HepG2 (cell line): ENCODE results near the gene NUP153. TPM values are rescaled to one million over a fixed set of nuclear protein-coding genes. Genes with fewer than 3 reads are reported as not detected.

ENCODE experiments used
- EED ChIP-seq: sonication (generic); formaldehyde crosslinking; IDR thresholded peaks from 2 replicates; pipeline ENCODE4 v1.5.0; 2020; ENCODE audit warnings: mild to moderate bottlenecking, missing genetic modification reagents
- FOXP1 ChIP-seq, 2 experiments: fragments of 450-650 bp in 1 of 2; IDR thresholded peaks; 2 replicates each; pipeline ENCODE4 v1.6.1; 2017 to 2018; ENCODE audit warnings: antibody characterized with exemption in 1 of 2
- GLI4 ChIP-seq: sonication (generic); formaldehyde crosslinking; IDR thresholded peaks from 2 replicates; pipeline ENCODE4 v1.5.1; 2020; ENCODE audit warnings: missing genetic modification reagents, mild to moderate bottlenecking, moderate library complexity, borderline replicate concordance
- ISL2 ChIP-seq: sonication (generic); formaldehyde crosslinking; IDR thresholded peaks from 2 replicates; pipeline ENCODE4 v1.5.0; 2020; ENCODE audit warnings: missing genetic modification reagents
- SOX6 ChIP-seq, 2 experiments: fragments of 450-650 bp in 1 of 2; sonication (generic) in 1 of 2; formaldehyde crosslinking in 1 of 2; IDR thresholded peaks; 2 replicates each; pipeline versions ENCODE4 v1.4.0 to v1.6.1; 2017 to 2020; ENCODE audit warnings: antibody characterized with exemption in 1 of 2, mild to moderate bottlenecking in 1 of 2, missing genetic modification reagents in 1 of 2
- TAF15 ChIP-seq: fragments of 200-400 bp; formaldehyde crosslinking; IDR thresholded peaks from one replicate; pipeline ENCODE4 v1.6.1; 2018; ENCODE audit warnings: mild to moderate bottlenecking, low read depth, low read length; ENCODE audit not compliant: poor library complexity, severe bottlenecking
- ZBTB8A ChIP-seq: sonication (generic); formaldehyde crosslinking; IDR thresholded peaks from 2 replicates; pipeline ENCODE4 v1.4.0; 2020; ENCODE audit warnings: mild to moderate bottlenecking, low read depth, missing genetic modification reagents, borderline replicate concordance
- ZFP36L2 ChIP-seq: sonication (generic); formaldehyde crosslinking; IDR thresholded peaks from 2 replicates; pipeline ENCODE4 v1.4.0; 2020; ENCODE audit warnings: missing genetic modification reagents
- ZNF616 ChIP-seq: sonication (generic); formaldehyde crosslinking; IDR thresholded peaks from 2 replicates; pipeline ENCODE4 v1.5.0; 2020; ENCODE audit warnings: low read depth, mild to moderate bottlenecking, missing genetic modification reagents
- polyA plus RNA-seq, 8 experiments: library from polyadenylated mRNA; depleted of rRNA in 3 of 8; stranded (reverse) in 7 of 8; unstranded in 1 of 8; fragments of >200 nt; fragmentation: Illumina TruSeq in 4 of 8; extraction: Trizol in 4 of 8; gene quantifications; 2 replicates each; pipeline versions ENCODE4 v1.2.1 to v1.2.3, GENCODE V29; 2011 to 2016; ENCODE audit warnings: low read depth in 4 of 8, missing spikeins in 1 of 8, mixed read lengths in 1 of 8; ENCODE audit not compliant: insufficient read depth in 1 of 8
- total RNA-seq, 5 experiments: library from RNA; depleted of rRNA; stranded (reverse); fragments of >200 nt; fragmentation: Illumina TruSeq; extraction: Trizol; gene quantifications; 2 replicates each; pipeline ENCODE4 v1.2.3, GENCODE V29; 2016; ENCODE audit warnings: low read depth in 1 of 5
- TF ChIP-seq, protein P1 (sequence below): sonication (generic); formaldehyde crosslinking; IDR thresholded peaks from 2 replicates; pipeline ENCODE4 v1.5.1; 2020; ENCODE audit warnings: missing genetic modification reagents, mild to moderate bottlenecking, borderline replicate concordance
- TF ChIP-seq, protein P2 (sequence below): sonication (generic); formaldehyde crosslinking; IDR thresholded peaks from 2 replicates; pipeline ENCODE4 v1.4.0; 2020; ENCODE audit warnings: missing genetic modification reagents
- TF ChIP-seq, protein P3 (sequence below): sonication (generic); formaldehyde crosslinking; IDR thresholded peaks from 2 replicates; pipeline ENCODE4 v1.4.0; 2020; ENCODE audit warnings: missing genetic modification reagents
- TF ChIP-seq, protein P4 (sequence below): sonication (generic); formaldehyde crosslinking; IDR thresholded peaks from 2 replicates; pipeline ENCODE4 v1.4.0; 2020; ENCODE audit warnings: missing genetic modification reagents
- TF ChIP-seq, protein P5 (sequence below): sonication (generic); formaldehyde crosslinking; IDR thresholded peaks from 2 replicates; pipeline ENCODE4 v1.4.0; 2020; ENCODE audit warnings: missing genetic modification reagents, borderline replicate concordance

The NUP153 gene
- total and polyA plus RNA-seq, 2 of the 13 experiments (the other 11 are each of a cell fraction or from before 2014, with no cell fraction given), result 29.8 to 55.2 TPM

DNA sequence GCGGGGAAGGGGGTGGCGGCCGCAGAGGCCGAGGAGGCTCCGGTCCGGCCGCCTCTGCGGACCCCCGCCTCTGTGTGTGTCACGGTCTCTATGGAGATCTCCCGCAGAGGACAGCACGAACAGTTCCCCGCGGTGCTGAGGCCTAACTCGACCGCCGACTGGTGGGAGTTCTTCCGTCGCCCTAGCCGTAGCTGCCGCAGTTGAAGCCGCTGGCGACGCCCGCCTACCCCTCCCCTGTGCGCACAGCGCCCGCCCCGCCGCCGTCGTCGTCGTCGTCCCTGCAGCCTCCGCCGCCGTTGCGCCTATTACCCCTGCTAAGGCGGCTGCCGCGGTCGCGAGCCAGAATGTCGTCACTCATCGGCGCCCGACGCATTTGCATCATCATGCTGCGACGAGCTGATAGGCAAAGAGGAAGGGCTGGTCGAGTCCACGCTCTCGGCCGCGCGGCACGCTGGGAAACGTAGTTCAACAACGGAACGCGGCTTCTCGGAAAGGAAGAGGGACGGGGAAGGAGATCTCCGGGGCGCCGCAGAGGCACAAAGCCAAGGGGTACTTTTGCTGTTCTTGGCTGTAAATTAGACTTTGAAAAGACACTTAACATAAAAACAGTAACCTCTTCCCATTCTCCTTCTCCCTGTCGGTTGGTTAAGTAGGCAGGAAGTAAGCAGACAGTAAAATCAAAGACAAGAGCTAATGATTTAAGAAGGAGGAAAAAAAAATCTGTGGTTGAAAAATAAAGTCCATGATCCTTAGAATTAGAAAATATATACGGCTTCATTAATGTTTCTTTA lies at the start of gene NUP153 (continued):
- TF ChIP-seq, protein P1, sequence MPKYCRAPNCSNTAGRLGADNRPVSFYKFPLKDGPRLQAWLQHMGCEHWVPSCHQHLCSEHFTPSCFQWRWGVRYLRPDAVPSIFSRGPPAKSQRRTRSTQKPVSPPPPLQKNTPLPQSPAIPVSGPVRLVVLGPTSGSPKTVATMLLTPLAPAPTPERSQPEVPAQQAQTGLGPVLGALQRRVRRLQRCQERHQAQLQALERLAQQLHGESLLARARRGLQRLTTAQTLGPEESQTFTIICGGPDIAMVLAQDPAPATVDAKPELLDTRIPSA (CRISPR knock-in tag), result no peak
- TF ChIP-seq ZBTB8A (CRISPR knock-in tag), result no peak; the same call in 1 of the 2 replicates
- TF ChIP-seq, protein P2, sequence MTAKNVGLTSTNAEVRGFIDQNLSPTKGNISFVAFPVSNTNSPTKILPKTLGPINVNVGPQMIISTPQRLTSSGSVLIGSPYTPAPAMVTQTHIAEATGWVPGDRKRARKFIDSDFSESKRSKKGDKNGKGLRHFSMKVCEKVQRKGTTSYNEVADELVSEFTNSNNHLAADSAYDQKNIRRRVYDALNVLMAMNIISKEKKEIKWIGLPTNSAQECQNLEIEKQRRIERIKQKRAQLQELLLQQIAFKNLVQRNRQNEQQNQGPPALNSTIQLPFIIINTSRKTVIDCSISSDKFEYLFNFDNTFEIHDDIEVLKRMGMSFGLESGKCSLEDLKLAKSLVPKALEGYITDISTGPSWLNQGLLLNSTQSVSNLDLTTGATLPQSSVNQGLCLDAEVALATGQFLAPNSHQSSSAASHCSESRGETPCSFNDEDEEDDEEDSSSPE, result peak; percentile 92
- TF ChIP-seq ZNF616 (CRISPR knock-in tag), result peak; percentile 89; the same call in 1 of the 2 replicates
- TF ChIP-seq, protein P3, sequence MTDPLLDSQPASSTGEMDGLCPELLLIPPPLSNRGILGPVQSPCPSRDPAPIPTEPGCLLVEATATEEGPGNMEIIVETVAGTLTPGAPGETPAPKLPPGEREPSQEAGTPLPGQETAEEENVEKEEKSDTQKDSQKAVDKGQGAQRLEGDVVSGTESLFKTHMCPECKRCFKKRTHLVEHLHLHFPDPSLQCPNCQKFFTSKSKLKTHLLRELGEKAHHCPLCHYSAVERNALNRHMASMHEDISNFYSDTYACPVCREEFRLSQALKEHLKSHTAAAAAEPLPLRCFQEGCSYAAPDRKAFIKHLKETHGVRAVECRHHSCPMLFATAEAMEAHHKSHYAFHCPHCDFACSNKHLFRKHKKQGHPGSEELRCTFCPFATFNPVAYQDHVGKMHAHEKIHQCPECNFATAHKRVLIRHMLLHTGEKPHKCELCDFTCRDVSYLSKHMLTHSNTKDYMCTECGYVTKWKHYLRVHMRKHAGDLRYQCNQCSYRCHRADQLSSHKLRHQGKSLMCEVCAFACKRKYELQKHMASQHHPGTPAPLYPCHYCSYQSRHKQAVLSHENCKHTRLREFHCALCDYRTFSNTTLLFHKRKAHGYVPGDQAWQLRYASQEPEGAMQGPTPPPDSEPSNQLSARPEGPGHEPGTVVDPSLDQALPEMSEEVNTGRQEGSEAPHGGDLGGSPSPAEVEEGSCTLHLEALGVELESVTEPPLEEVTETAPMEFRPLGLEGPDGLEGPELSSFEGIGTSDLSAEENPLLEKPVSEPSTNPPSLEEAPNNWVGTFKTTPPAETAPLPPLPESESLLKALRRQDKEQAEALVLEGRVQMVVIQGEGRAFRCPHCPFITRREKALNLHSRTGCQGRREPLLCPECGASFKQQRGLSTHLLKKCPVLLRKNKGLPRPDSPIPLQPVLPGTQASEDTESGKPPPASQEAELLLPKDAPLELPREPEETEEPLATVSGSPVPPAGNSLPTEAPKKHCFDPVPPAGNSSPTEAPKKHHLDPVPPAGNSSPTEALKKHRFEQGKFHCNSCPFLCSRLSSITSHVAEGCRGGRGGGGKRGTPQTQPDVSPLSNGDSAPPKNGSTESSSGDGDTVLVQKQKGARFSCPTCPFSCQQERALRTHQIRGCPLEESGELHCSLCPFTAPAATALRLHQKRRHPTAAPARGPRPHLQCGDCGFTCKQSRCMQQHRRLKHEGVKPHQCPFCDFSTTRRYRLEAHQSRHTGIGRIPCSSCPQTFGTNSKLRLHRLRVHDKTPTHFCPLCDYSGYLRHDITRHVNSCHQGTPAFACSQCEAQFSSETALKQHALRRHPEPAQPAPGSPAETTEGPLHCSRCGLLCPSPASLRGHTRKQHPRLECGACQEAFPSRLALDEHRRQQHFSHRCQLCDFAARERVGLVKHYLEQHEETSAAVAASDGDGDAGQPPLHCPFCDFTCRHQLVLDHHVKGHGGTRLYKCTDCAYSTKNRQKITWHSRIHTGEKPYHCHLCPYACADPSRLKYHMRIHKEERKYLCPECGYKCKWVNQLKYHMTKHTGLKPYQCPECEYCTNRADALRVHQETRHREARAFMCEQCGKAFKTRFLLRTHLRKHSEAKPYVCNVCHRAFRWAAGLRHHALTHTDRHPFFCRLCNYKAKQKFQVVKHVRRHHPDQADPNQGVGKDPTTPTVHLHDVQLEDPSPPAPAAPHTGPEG (CRISPR knock-in tag), result peak; percentile 85
- TF ChIP-seq FOXP1 (IDR thresholded peaks at IDR 0.05), result no peak
- TF ChIP-seq FOXP1 (CRISPR knock-in tag; IDR thresholded peaks at IDR 0.05), result peak; percentile 70
- TF ChIP-seq, protein P4, sequence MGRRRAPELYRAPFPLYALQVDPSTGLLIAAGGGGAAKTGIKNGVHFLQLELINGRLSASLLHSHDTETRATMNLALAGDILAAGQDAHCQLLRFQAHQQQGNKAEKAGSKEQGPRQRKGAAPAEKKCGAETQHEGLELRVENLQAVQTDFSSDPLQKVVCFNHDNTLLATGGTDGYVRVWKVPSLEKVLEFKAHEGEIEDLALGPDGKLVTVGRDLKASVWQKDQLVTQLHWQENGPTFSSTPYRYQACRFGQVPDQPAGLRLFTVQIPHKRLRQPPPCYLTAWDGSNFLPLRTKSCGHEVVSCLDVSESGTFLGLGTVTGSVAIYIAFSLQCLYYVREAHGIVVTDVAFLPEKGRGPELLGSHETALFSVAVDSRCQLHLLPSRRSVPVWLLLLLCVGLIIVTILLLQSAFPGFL (CRISPR knock-in tag), result 0 out of 2 replicates have a peak, but pooled peaks have one; percentile 30
- TF ChIP-seq EED (CRISPR knock-in tag), result no peak; the same call in 1 of the 2 replicates
- peak; percentile 97 for TF ChIP-seq TAF15
- TF ChIP-seq GLI4, result peak; percentile 83
- TF ChIP-seq, protein P5, sequence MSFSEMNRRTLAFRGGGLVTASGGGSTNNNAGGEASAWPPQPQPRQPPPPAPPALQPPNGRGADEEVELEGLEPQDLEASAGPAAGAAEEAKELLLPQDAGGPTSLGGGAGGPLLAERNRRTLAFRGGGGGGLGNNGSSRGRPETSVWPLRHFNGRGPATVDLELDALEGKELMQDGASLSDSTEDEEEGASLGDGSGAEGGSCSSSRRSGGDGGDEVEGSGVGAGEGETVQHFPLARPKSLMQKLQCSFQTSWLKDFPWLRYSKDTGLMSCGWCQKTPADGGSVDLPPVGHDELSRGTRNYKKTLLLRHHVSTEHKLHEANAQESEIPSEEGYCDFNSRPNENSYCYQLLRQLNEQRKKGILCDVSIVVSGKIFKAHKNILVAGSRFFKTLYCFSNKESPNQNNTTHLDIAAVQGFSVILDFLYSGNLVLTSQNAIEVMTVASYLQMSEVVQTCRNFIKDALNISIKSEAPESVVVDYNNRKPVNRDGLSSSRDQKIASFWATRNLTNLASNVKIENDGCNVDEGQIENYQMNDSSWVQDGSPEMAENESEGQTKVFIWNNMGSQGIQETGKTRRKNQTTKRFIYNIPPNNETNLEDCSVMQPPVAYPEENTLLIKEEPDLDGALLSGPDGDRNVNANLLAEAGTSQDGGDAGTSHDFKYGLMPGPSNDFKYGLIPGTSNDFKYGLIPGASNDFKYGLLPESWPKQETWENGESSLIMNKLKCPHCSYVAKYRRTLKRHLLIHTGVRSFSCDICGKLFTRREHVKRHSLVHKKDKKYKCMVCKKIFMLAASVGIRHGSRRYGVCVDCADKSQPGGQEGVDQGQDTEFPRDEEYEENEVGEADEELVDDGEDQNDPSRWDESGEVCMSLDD, result no peak; the same call in 1 of the 2 replicates
- TF ChIP-seq ISL2 (CRISPR knock-in tag), result peak; percentile 91
- no peak for TF ChIP-seq SOX6 (IDR thresholded peaks at IDR 0.05)
- peak; percentile 78 for TF ChIP-seq SOX6 (CRISPR knock-in tag; IDR thresholded peaks at IDR 0.05)
- peak; percentile 85; the same call in 1 of the 2 replicates for TF ChIP-seq ZFP36L2 (CRISPR knock-in tag)
